Mononuclear cell (primary cell): ENCODE results near the gene GSDME. TPM values are rescaled to one million over a fixed set of nuclear protein-coding genes. Genes with fewer than 3 reads are reported as not detected.

Source experiments
- H3K27me3 ChIP-seq: 2 replicates; pipeline ENCODE4 v1.6.0; 2011; ENCODE audit warnings: low read length, control low read depth; ENCODE audit not compliant: insufficient read depth
- H3K4me1 ChIP-seq: 2 replicates; pipeline ENCODE4 v1.5.1; 2011; ENCODE audit warnings: mild to moderate bottlenecking, low read length, control low read depth; ENCODE audit not compliant: insufficient read depth
- H3K4me3 ChIP-seq: 2 replicates; pipeline ENCODE4 v1.5.1; 2011; ENCODE audit warnings: mild to moderate bottlenecking, low read length, moderate library complexity
- H3K9me3 ChIP-seq: 2 replicates; pipeline ENCODE4 v1.5.1; 2011; ENCODE audit warnings: low read depth, mild to moderate bottlenecking, control low read depth, low read length
- total RNA-seq: library from RNA; depleted of rRNA; stranded (reverse); fragments of >200 nt; gene quantifications from one replicate; pipeline ENCODE4 v1.2.3, GENCODE V29; 2012

GSDME gene
- total RNA-seq, 1 donor, result 0.84 TPM

GRCh38 chr7:24725554-24726241, 31.6 kb downstream of the GSDME start:
- Histone ChIP-seq H3K4me3 (no peak overlapping the region), H3K4me1 (peaks cover 5% of the 10 kb centered on the region), H3K9me3 (no peaks in the 10 kb centered on the region), H3K27me3 (no peaks in the 10 kb centered on the region)

DNA sequence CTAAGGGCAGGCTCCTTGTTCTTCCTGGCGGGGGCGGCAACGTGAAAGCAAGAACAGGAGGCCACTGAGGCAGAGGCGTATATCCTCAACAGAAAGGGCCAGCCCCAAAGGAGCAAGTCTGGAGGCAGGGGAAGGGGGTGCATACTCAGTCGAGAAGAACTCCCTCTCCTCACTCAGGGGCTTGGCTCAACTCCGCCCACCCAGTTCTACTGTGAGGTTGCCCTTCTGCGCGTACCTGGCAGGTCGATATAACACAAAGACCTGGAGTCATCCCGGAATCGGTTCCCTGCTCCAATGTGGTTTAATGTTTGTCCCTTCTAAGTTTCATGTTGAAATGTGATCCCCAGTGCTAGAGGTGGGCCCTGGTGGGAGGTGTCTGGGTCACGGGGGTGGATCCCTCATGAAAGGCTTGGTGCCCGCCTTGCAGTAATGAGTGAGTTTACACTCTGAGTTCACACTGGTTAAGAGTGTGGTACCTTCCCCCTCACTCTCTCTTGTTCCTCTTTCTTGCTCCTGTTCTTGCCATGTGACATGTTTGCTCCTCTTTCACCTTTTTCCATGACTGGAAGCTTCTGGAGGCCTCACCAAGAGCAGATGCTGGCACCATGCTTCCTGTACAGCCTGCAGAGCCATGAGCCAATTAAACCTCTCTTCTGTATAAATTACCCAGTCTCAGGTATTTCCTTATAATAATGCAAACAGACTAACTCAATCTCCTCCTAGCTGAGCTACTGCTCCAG, 32.6 kb downstream of the GSDME start:
- no peaks in the 10 kb centered on the region for H3K27me3 ChIP-seq
- H3K4me3 ChIP-seq, result no peak overlapping the region
- H3K9me3 ChIP-seq, result no peaks in the 10 kb centered on the region
- H3K4me1 ChIP-seq, result peaks cover 5% of the 10 kb centered on the region

GRCh38 chr7:24723178-24723530, 34.1 kb downstream of the GSDME start:
- H3K9me3 ChIP-seq, result no peaks in the 10 kb centered on the region
- H3K27me3 ChIP-seq, result no peaks in the 10 kb centered on the region
- H3K4me1 ChIP-seq, result peaks cover 5% of the 10 kb centered on the region
- H3K4me3 ChIP-seq, result no peak overlapping the region

GRCh38 chr7:24722386-24723177, 34.7 kb downstream of the GSDME start:
- no peaks in the 10 kb centered on the region for H3K9me3 ChIP-seq
- H3K27me3 ChIP-seq, result no peaks in the 10 kb centered on the region
- H3K4me1 ChIP-seq, result peaks cover 5% of the 10 kb centered on the region
- no peak overlapping the region for H3K4me3 ChIP-seq

GRCh38 chr7:24721481-24722001, 35.7 kb downstream of the GSDME start:
- no peaks in the 10 kb centered on the region for H3K9me3 ChIP-seq
- no peaks in the 10 kb centered on the region for H3K4me1 ChIP-seq
- no peaks in the 10 kb centered on the region for H3K27me3 ChIP-seq
- H3K4me3 ChIP-seq, result no peak overlapping the region

DNA sequence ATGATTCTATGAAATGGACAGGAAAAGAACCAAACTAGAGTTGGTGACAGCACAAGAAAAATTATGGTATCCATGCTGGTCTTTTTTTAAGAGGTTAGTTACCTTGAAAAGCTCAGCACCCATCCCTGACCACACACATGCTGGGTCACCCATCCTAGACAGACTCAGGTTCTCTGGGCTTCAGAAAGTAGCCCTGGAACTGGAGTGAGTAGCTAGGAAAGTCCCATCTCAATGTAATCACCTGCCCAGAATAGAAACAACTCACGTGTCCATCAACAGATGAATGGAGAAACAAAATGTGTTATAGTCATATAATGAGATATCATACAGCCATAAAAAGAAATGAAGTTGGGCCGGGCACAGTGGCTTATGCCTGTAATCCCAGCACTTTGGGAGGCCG, 37.0 kb downstream of the GSDME start:
- no peaks in the 10 kb centered on the region for H3K4me1 ChIP-seq
- H3K4me3 ChIP-seq, result no peak overlapping the region
- no peaks in the 10 kb centered on the region for H3K9me3 ChIP-seq
- no peaks in the 10 kb centered on the region for H3K27me3 ChIP-seq

DNA sequence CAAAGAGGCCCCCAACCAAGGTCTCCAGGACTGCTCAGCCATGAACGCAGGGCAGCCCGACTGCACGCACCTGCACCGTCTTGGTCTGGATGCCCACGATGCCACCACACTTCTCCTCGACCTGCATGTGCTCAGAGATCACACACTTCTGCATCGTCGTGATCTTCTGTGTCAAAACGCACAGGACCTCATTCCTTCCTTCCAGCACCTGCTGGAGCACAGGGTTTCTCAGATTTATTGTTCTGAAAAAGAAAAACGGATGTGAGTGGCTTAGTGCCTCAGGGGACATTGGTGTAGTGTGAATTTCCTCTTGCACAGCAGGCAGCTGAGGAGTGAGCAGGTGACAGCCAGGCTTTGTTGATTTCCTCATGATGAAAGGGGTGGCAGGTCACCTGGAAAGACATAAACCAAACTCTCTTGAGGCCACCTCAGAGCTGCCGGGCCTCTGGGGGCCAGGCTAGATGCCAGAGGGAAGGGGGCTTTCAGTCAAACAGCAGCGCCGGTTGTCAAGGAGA, 38.2 kb downstream of the GSDME start:
- Histone ChIP-seq H3K9me3 (no peaks in the 10 kb centered on the region), H3K27me3 (no peaks in the 10 kb centered on the region), H3K4me3 (no peak overlapping the region), H3K4me1 (no peaks in the 10 kb centered on the region)

DNA sequence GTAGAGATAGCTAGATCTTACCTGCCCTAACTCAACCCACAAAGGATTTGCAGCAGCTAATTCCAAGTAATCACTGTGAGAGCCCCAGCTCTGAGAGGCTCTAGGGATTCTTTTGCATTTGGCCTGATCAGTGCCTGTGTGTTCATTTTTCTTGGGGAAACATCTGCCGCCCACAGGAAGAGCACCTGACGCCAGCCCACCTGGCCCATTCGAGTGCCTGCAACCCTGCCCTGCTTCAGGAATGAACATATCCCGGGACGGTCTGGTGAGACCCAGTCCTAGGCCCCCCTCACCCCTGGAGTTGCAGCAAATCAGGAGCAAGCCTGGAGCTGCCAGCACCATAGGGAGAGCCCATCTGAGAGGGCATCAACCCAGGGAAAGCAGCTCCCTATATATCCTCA, 38.8 kb downstream of the GSDME start:
- Histone ChIP-seq H3K9me3 (no peaks in the 10 kb centered on the region), H3K4me3 (no peak overlapping the region), H3K4me1 (no peaks in the 10 kb centered on the region), H3K27me3 (no peaks in the 10 kb centered on the region)

- no peaks in the 10 kb centered on the region for H3K27me3 ChIP-seq
- no peak overlapping the region for H3K4me3 ChIP-seq
- H3K9me3 ChIP-seq, result no peaks in the 10 kb centered on the region
- no peaks in the 10 kb centered on the region for H3K4me1 ChIP-seq
These were observed 39.5 kb downstream of the GSDME start for GRCh38 chr7:24717694-24718320.

DNA sequence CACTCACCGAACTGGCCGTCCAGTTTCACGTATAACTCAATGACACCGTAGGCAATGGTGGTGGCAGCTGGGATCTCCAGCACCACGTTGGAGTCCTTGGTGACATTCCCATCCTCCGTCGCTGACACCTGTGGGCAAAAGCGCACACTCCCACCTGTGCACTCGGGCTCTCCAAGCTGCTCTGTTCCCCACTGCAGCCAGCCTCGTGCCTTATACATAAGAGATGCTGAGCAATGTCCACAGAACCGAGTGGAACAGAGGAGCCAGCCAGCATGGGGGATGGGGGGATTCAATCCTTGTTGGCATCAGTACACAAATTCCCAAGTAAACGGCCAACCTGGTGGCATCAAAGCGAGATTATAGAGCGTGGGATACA, 40.0 kb downstream of the GSDME start:
- H3K4me1 ChIP-seq, result no peaks in the 10 kb centered on the region

DNA sequence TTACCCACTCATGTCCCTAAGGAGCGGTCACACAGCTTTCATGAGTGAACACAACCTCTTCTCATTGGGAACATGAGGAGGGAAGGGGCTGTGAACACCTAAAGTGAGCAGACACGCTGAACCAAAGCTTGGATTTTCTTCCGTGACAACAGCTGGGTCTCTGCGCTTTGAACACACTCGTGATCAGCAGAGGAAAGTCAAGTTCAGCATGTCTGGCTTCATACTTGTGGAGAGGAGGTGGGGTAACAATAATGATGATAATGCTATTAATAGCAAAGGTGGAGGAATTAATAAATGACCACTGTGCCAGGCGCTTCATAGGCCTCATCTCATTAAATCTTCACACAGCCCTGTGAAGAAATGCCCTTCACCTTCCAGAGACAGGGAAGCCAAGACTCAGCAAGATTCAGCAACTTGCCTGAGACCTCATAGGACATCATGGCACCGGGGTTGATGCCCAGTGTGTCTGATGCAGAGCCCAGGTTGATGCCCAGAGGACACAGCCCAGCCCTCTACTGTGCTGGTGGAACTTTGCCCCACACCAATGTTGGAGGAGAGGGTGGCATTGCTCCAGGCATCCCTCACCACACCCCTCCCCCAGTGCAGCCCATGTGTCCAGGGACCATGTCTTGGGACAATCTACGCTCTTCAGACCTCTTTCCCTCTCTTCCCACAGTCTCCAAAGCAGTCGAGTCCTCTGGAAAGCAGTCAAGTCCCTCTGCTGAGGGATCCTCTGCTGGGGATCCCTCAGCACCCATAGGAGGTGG, 40.6 kb downstream of the GSDME start:
- Histone ChIP-seq H3K27me3 (no peaks in the 10 kb centered on the region), H3K4me1 (no peaks in the 10 kb centered on the region), H3K9me3 (no peaks in the 10 kb centered on the region), H3K4me3 (no peak overlapping the region)

More for the DNA sequence above, 40.0 kb downstream of the GSDME start:
- H3K27me3 ChIP-seq, result no peaks in the 10 kb centered on the region
- no peak overlapping the region for H3K4me3 ChIP-seq
- H3K9me3 ChIP-seq, result no peaks in the 10 kb centered on the region

DNA sequence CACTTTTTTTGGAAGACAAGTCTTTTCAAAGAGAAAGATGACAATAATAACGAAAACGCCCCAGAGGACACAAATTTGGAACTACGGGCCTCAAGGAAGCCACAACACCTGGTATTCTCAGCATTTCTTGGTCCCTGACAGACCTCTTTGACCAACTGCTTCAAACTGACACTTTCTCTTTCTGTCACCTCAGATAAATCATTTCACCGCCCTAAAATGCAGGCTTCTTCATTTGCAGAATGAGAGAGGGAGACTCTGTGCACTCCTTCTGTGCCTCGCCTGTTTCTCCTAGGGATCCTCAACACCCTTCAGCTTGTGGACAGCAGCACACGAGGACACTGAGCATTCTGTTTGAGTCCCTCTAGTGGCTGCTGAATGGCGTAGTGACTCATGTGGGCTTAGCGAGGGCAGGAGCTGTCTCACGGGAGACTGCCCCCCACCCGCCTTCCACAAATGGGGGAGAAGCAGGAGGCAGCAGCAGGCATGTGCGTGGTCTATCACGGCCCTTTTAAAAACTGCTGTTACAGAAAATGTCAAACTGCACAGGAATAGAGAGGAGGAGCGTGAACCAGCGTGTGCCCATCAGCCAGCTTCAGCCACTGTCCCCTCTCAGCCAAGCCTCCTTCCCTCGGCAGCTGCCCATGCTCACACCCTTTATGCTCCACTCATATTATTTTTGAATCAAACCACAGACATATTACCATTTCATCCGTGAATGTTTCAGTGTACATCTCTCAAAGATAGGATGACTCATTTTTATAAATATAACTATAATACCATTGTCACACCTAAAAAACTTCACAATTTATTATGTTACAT, 41.4 kb downstream of the GSDME start:
- Histone ChIP-seq H3K9me3 (no peaks in the 10 kb centered on the region), H3K4me3 (no peak overlapping the region), H3K4me1 (no peaks in the 10 kb centered on the region)

DNA sequence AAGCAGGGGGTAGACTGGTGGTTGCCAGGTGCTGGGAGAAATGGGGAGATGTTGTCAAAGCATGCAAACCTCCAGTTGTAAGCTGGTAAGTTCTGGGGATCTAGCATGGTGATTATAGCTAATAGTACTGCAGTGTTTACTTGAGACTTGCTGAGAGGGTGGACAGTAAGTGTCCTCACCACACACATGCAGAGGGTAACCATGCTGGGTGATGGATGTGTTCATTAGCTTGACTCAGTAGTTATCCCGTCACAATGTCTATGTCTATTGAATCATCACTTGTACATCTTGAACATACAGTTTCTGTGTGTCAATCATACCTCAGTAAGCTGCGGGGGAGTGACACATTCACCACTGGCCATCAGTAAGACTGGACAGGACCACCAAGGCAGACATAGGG, 42.1 kb downstream of the GSDME start:
- Histone ChIP-seq H3K4me3 (no peak overlapping the region), H3K27me3 (no peaks in the 10 kb centered on the region), H3K9me3 (no peaks in the 10 kb centered on the region), H3K4me1 (no peaks in the 10 kb centered on the region)

More for the DNA sequence above, 41.4 kb downstream of the GSDME start:
- H3K27me3 ChIP-seq, result no peaks in the 10 kb centered on the region
